GM21447 (cell line): ENCODE data around the gene USH1G.
"Not testable (repeated sequence)": the region's sequence is repeated elsewhere in the genome, so short reads cannot be mapped to it uniquely, and the experiment has no call there.

Experiments
- ATAC-seq: cut with Tn5 transposase; IDR thresholded peaks from one replicate; pipeline ENCODE4 v1.9.1; 2021; ENCODE audit not compliant: unreplicated experiment

USH1G gene

DNA sequence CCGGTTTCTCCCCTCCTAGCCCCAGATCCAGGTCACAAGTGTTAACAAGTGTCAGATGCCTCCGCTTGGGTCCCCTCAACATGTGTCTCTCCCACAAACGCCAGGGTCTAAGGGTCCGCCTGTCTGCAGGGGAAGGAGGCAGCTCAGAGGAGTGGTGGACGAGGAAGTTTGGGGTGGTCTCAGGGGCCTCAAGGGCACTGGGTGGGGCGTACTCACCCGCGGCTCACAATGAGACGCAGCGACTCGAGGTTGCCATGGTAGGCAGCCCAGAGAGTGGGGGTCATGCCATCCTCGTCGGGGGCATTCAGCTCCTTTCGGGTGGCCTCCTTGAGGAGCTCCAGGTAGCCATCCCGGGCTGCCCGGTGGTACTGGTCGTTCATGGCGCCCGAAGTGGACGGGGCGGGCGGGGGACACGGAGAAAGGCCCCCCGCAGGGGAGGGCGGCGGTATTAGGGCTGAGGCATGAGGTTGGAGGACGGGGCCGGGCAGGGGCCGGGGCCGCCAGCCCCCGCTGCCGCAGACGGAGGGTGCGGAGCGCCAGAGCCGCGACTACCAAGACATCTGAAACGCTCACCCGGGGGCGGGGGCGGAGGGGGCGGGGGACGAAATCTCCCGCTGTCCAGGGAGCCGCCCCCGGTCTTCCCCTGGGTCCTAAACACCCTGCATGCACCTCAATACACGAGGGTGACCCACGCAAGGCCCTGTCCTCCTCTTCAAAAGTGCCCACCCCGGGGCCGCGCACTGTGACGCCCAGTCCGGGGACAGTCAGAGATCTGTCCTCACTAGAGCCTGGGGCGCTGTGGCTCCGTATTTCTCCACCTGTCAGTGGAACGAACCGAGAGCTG lies at the start of gene USH1G:
Gene USH1G (minus strand): TSS at position 562 of the 844 bp plus-strand sequence. CDS start 182 bp downstream, at position 380.
- no peak for ATAC-seq

DNA sequence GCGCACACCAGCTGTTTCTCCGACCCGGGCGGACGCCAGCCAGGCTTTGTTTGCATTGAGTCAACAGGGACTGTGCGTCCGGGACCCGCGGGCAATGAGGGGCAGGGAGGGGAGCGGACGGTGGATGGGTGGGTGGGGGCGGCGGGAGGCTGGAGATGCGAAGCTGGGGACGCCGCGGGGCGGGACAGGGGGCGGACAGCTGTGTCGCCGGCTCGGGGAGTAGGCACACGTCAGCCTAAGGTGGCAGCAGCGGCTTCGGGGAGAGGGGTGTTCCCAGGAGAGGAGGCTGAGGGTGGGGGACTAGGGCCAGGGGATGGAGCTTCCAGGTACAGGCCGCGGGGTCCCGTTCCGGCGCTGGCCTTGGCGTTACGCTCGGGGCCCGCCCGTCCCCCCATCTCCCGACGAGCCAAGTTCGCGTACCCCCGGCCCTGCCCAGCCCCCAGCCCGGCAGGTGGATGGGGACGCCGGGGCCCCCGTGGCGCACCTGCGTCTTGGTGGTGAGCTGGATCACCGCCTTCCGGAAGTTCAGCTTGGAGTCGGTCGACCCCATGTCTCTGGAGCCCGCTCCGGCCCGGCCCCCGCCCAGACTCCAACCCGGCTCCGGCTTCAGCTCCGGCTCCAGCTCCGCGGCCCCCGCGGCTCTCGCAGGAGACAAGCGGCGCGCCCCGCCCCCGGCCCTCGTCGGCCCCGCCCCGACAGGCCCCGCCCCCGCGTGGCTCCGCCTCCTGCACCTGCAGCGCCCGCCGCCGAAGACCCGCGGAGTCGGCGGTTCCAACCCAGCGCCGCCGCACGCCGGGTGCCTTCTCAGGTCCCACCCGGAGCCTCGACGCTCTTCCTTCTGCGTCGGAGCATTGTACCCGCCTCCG lies 49.3 kb upstream of the USH1G start, which contains the start of gene HID1:
Gene HID1 (minus strand): TSS at position 653 of the 866 bp plus-strand sequence. CDS start 103 bp downstream, at position 550.
- ATAC-seq: no peak

DNA sequence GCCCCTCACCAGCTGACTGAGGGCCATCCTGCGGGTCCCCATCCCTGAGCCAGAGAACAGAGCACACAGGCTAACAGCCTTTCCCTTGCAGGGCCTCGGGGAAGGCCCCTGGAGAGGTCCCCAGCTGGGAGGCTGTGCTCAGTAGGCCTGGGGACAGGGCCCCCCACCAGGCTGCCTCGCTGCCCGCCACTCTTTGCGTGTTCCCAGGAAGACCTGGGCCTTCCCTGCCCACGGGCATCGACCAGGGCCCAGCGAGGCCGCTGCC lies 48.7 kb upstream of the USH1G start:
- ATAC-seq: no peak

DNA sequence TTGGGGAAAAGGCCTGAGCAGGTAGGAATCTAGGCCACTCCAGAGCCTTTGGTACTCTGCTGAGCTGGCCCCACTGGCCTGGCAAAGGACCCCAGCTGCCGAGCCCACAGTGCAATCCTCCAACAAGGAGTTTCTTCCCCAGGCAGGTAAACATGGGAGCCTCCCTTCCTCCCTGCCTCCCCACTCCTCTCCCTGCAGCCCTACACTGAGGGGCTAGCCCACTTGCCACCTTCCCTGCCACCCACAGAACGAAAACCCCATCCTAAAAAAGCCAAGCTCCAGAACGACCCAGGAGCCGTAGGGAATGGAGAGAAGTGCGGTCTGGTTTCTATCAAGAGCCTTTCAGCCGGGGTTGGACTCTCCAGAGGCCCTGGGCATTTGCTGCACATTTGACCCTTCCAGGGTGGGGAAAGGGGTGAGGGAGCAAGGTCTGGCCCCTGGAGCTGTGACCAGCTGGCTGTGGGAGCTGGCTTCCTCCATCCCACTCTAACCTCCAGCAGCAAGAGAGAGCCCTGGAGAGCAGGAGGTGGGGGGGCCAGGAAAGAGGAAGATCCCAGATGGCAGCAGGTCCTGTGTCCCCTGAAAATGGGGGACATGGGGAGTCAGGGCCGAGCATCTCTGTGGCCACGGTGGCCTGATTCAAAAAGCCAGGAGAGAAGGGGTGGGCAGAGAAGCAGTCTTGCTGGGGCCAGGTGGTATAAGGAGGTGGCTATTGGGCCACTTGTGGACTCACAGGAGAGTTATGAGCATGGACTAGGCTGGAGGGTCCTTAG lies 48.2 kb upstream of the USH1G start:
- ATAC-seq: no peak

DNA sequence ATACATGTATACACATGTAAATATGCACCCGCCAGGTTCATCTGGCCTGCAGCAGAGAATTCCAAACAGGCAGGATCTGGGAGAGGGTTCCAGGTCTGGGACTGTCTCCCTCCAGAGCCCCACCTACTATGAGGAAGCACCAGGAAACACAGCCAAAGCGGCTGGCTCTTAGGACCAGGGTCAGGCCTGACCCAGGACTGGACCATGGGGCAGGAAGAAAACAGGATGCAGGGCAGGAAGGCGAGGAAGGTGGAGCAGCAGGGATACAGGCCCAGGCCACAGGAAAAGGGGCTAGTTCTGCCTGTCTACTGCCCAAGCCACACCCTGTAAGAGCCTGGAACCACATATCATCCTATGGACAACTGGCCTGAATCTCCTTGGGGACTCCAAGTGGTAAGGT lies 47.3 kb upstream of the USH1G start:
- ATAC-seq: no peak

DNA sequence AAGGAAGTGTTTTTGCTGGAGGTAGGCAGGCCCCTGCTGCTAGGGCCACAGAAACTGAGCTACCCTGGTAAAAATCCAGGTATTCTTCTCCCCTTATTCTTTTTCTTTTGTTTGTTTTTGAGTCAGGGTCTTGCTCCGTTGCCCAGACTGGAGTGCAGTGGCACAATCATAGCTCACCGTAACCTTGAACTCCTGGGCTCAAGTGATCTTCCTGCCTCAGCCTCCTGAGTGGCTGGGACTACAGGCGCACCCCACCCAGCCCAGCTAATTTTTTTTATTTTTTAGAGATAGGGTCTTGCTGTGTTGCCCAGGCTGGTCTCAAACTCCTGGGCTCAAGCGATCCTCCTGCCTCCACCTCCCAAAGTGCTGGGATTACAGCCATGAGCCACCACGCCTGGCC lies 46.4 kb upstream of the USH1G start:
- ATAC-seq: not testable (repeated sequence)

DNA sequence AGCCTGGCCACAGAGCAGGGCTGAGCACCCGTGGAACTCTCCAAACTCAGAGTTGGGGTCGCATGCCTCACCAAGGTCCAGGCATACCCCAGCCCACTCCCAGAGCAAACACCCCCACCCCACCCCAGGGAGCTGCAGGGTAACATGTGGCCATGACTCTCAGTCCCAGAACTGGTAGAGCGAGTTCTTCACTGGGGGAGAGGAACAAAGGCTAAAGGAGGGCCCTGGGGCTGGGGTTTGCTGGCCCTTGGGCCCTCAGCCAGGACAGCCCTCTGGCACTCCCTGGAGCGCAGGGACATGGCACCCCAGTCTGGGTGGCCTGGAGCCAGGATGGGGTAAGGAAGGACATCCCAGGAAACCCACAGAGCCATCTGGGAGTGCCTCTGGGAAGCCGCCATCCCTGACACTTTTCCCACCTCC lies 45.3 kb upstream of the USH1G start:
- ATAC-seq: no peak

DNA sequence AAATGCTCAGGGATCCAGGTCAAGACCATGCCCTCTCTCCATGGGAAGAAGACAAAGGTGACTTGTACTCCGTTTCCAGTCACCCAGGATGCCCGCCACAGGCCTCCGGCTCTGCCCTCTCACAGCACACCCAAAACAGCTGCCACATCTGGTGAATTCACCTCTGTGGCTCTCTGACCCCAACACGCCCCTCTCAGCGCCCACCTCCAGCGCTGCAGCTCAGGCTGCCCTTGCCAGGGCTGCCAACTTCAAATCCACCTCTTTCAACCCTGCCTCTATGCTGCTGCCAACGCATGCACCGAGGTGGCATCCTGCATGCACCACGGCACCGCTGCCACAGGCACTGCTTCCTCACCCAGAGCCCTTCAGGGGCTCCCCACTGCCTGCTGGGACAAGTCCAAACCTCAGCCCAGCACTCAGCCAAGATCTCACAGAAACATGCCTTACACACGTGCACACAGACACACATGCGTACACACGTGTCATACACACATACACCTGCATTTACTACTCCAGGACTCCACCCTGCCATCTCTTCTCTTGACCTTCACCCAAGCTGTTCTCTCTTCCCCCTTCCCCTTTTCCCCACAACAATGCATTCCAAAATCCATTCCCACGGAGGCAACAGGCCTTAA lies 42.0 kb upstream of the USH1G start:
- ATAC-seq: no peak

DNA sequence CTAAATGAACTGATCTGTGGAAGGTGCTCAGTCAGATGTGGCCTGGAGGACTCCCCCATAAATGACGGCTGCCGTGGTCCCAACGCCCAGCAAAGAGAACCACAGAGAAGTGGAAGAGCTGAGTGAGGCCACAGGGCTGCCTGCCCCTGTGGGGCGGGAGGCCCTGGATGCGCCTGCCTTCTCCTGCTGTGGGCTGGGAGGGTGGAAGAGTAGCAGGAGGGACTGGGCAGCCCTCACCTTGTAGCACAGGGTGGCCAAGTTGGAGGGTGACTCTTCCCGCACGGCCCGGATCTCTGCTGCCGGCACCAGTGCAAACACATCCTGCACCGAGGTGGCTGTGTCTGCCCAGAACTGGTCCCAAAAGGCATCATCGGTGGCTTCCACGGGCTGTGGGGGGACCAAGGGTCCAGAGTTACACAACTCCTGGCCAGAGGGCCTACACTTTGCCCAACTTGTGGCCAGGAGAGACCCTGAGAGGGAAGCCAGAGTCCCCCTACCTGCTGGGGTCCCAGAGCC lies 41.2 kb upstream of the USH1G start:
- no peak for ATAC-seq

DNA sequence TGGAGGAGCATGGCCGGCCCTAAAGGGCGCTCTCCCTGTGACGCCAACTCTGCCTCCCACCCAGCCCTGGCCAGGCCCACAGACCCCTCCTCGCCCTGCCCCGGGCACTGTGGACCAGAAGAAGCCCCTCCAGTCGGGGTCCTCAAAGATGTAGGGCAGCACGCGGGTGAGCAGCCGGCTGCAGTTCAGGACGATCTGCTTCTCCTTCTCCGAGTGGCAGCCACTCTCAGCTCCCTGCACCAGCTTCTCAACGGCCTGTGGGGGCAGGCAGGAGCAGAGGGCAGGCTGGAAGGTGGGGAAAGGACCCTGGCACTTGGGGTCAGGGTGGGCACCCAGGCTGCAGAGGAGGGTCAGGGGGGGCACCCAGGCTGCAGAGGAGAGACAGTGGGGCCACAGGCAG lies 40.6 kb upstream of the USH1G start:
- no peak for ATAC-seq

DNA sequence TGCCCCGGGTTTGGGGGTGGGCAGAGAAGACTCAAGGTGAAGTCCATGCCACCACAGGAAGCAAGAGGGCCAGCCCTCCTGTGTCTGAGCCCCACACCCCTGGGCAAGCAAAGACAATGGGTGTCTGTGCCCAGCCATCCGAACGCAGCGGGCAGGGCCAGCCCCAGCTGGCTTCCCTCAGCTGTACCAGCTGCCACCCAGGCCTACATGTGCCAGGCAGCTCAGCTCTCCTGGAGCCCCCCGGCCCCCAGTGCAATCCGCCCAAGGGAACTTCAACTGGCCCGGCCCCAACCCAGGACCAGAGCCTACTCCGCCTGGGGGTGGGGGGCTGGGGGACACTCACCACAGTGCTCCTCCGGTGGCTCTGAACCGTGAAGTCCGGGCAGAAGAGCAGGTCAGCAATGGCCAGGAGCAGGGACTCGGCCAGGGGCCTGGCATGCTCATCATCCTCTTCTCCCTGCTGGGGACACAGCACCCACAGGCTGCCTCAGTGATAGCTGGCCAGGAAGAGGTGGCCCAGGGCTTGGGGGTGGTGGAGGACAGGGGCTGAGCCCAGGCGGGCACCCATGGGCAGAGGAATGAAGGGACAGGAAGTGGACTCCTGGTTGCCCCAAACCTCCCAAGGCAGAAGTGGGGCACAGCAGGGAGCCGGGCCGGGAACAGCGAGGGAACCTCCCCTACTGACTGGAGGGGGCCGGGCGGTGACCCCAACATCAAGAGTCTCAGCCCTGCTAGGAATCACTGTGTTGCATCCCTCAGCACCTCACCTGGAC lies 39.8 kb upstream of the USH1G start:
- ATAC-seq: no peak

DNA sequence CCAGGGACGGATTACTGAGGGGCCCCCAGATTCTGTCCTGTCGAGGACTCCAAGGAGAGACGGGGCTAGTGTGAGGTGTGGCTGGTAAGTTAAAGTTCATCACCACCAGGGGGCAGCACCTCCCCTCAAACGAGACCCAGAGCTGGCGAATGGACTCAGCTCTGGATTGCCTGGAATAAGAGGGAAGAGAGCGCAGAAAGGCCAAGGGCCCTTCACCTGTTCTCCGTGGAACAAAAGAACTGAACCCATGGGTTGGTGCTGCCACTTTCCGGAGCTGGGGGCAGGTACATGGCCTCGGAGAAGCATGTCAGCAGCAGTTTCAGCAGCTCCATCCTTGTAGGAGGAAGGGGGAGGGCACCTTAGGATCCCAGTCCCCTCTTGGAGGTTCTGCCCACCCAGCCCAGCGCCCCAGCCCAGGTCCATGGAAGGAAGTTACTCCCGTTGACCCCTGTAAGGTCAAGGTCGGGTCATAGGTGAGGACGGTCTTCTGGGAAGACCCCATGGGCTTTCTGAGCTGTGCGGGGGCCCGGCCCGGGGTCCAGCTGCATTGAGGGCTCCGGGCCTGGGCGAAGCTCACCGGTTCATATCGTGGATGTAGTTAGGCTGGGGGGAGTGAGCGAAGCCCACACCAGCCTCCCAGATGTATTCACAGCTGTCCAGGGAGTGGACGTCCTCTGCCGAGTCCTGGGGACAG lies 38.7 kb upstream of the USH1G start:
- ATAC-seq: peak; percentile 48

DNA sequence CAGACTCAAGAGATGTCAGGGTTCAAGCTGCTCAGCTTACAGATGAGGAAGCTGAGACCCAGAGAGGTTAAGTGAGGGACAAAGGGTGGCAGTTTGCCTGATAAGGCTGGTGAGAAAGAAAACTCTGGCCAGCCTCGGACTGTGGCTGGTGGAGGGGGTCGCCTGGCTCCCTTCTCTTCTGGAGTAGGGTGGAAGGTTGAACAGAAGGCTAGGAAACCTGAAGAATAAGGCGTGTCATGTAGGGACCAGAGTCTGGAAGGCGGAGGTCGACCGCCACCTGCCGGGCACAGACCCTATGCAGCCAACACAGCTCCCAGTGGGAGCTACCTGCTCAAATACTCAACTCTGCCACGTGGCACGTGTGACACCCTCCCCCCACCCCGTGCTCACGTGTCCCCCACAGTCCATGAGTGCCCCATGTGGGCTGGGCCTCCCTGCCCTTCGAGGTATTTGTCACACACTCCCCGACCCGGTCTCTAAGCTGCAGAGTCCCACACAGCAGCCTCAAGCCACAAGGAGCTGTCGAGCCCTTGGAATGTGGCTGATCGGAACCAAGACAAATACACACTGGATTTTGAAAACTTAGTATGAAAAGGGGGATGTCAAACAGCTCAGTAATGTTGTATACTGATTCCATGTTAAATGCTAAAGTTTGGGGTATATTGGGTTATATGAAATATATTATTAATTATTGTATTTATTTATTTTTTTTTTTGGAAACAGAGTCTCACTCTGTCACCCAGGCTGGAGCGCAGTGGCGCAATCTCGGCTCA lies 37.7 kb upstream of the USH1G start:
- ATAC-seq: no peak

DNA sequence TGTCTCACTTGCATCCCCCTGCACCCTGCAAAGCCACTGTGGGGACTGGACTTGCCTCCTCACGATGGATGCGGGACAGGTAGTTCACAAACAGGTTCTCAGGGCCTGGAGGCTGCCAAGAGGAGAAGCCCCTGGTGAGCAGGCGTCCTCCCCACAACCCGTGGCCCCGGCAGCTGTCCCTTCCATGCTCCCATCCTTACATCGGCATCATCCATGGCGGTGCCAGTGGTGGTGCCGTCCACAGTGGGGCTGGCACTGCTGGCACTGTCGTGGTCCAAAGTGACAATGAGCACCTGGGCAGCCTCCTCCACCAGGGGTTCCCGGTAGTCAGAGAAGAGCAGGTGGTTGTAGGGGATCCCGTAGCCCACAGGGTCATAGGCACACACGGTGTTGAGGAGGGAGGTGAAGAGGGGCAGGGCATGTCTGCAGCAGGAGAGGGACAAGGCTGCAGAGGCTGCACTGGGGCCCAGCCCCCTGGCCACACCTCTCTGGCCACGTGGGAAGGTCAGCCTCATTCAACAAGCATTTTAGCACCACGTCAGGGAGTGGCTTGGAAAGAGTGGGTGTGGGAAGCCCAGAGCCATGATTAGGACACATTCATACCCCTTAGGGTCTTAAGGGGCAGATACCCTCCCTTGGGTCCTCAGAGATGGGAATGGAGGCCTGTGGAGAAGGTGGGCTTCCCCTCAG lies 36.9 kb upstream of the USH1G start:
- ATAC-seq: no peak

DNA sequence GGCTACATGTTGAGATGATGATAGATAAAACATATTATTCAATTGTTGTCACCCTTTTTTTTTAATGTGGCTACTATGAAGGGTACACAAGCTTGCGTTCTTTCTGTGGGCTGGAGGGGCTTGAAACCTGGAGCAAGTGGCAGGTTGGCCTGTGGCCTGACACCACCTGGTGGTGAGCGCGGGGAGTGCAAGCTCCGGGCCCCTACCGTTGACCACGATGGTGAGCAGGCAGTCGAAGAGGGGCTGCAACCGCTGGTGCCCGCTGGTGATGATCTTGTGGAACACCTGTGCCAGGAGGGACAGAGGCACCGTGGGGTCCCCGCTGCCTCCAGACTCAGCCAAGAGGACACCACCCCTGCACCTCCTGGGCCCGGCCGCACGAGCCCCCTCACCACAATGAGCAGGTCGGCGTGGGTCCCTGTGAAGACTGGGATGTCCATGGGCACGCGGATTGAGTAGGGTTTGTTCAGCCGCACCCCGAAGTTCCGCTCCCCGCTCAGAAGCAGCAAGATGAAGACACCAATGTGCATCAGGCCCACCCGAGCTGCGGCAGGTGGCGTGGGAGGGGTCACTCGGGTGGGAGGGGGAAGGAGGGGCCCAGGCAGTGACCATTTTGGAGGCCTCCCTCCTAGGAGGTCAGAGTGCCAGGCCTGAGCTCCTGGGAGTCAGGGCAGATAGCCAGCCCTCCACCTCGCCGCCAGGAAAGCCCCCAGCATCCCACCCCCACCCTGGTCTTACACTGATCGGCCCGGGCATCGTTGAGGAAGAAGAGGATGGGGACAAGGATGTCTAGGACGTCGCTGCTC lies 35.1 kb upstream of the USH1G start:
- ATAC-seq: no peak

DNA sequence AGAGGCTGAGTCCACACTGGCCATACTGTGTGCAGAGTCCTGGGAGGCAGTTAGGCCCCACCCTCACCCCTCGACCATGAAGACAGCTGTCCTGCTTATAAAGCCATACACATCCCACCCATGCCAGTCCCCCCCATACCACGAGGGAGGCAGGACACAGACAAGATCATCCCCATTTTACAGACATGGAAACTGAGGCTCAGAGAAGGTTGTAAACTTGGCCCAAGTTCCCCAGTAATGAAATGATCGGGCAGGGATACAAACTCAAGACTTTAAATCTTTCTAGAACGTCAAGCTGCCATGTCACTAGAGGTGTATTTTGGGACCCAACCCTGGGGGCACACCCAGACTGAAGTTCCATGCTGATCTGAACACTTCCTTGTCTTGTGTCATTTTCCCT lies 33.0 kb upstream of the USH1G start:
- no peak for ATAC-seq
